Subcutaneous adipose tissue (tissue), 4 donors: ENCODE measurements around the gene IL7R. TPM values are rescaled to one million over a fixed set of nuclear protein-coding genes. Genes with fewer than 3 reads are reported as not detected.

Experiments
- CTCF ChIP-seq: fragments of 450-650 bp; IDR thresholded peaks from one replicate; pipeline ENCODE4 v1.5.1; 2016; ENCODE audit warnings: low read depth, mild to moderate bottlenecking, control low read depth, antibody characterized with exemption, moderate library complexity
- total RNA-seq, 4 donors: library from RNA; depleted of rRNA; stranded (reverse); fragments of >200 nt; gene quantifications; one replicate each; pipeline ENCODE4 v1.1.0, GENCODE V29; 2016

The IL7R gene
- total RNA-seq, 4 donors from 2014 or later = 3.8 to 28.0 (median 14.3) TPM

- TF ChIP-seq CTCF = no peak
These were observed 21.0 kb downstream of the IL7R start for GRCh38 chr5:35877655-35878054.

- no peak for TF ChIP-seq CTCF
These were observed 21.4 kb downstream of the IL7R start for GRCh38 chr5:35878079-35878478.

GRCh38 chr5:35879096-35879495, 22.4 kb downstream of the IL7R start:
- no peak for TF ChIP-seq CTCF

- TF ChIP-seq CTCF = no peak
These were observed 23.0 kb downstream of the IL7R start for GRCh38 chr5:35879649-35880048.

GRCh38 chr5:35880156-35880555, 23.5 kb downstream of the IL7R start:
- no peak for TF ChIP-seq CTCF

- no peak for TF ChIP-seq CTCF
These were observed 25.1 kb downstream of the IL7R start for GRCh38 chr5:35881758-35882157.

GRCh38 chr5:35884191-35884769, 27.6 kb downstream of the IL7R start:
- TF ChIP-seq CTCF = no peak
